HS-27A (cell line): ENCODE results near the gene USP25.

Experiments used
- DNase-seq: peaks from one replicate; pipeline ENCODE4 v3.0.0-alpha.2; 2012; ENCODE audit warnings: low read depth, missing footprints

The USP25 gene

DNA sequence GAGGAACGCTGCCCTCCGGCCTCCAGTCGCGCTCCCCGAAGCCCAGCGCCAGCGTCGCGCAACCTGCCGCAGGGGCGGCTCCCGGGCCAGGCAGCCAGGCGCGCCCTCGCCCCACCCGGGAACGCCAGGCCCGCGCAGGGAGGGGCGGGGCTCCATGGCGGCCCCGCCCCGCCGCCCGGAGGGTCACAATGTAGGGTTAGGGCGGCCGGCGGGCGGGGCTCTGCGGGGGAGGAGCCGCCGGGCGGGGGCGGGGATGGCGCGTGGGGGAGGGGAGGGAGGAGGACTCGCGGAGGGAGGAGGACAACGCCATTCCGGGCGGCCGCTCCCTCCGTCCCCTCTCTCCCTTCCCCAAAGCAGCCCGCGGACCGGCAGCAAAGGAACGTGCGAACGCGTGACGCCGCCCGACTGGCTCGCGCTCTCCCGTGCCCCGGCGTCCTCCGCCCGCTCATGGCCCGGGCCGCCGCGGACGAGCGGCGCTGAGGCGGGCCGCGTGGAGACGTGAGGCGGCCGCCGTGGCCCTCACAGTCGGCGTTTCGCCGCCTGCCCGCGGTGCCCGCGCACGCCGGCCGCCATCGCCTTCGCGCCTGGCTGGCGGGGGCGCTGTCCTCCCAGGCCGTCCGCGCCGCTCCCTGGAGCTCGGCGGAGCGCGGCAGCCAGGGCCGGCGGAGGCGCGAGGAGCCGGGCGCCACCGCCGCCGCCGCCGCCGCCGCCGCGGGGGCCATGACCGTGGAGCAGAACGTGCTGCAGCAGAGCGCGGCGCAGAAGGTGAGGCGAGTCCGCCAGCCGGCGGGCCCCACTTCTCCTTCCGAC lies at the start of gene USP25:
TSS of gene USP25 (plus strand) at position 309 of the 810 bp plus-strand sequence. CDS start at position 721, 412 bp downstream.
- no peak for DNase-seq

DNA sequence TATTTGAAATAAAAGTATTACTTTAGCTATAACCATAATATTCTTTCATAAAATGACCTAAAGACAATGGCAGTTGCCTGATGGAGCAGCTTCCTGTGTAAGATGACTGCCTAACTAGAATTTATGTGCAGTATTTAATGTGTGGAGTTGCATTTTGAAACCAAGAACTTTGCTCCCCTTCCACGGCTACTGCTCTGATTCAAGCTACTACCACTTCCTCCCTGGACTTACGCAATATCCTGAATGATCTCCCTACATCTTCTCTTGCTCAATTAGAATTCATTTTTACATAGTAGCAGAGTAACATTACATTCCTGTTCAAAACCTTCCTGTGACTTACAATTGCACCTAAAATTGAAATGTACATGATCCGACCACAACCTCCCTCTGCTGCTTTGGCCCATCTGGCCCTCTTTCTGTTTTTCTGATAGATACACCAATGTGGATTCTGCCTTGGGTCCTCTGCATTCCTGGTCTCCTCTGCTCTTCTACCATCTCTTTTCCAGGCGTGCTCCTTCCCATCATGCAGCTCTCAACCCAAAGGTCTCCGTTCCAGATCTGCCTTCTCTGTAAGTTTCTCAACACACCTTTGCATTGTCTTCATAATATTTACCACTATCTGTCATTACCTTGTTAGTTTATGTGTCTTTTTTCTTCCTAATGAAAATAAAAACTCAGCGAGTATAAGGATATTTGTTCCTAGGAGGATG lies 47.4 kb upstream of the USP25 start:
- DNase-seq = no peak

DNA sequence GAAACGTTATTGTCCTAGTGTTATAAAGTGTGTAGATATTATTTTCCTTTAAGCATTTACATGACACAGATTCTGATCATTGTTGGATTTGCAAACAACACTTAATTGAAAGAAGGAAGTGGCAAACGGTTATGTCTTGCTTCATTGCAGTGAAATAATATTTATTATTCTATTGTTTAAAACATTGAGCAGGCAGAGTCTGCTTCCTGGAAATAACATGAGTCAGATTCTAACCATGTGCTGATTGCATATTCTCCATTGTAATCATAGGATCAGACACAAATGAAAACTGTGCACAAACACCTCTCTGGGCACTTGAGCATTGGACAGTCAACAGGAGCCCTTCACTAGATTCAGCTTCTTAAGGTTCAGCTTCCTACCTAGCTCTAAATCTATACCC lies 46.8 kb upstream of the USP25 start:
- no peak for DNase-seq

GRCh38 chr21:15686506-15686905 lies 43.3 kb upstream of the USP25 start:
- no peak for DNase-seq

GRCh38 chr21:15687208-15687607 lies 42.6 kb upstream of the USP25 start:
- DNase-seq = peak; percentile 46

GRCh38 chr21:15688016-15688415 lies 41.8 kb upstream of the USP25 start:
- DNase-seq = no peak

DNA sequence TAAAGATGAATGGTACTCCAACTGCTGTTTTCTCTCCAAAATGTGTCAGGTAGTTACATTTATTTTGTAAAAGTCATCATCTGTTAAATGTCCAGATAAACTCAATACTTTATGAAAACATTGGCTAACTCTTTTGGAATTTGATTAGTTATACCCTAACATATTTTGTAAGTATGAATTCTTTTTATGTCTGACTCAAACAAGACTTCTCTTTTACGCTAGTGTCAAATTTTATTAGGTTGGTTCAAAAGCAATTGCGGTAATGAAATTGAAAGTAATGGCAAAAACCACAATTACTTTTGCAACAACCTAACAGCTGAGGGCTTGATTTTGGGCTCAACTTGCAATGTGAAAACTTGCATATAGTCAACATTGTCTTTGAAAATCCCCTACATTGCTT lies 41.0 kb upstream of the USP25 start:
- DNase-seq = peak; percentile 55

- no peak for DNase-seq
Observed at GRCh38 chr21:15692711-15693110, 37.1 kb upstream of the USP25 start.

DNA sequence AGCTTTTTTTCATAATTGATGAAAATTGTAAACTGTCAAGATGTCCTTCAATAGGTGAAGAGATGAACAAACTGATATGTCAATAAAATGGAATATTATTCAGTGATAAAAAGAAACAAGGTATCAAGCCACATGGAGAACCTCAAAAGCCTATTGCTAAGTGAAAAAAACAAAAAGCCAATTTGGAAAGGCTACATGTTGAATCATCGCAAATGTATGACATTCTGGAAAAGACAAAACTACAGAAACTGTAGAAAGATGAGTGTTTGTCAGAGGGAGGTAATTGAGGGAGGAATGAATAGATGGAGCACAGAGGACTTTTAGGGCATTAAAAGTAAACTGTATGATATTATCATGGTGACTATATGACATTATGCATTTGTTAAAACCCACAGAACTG lies 34.5 kb upstream of the USP25 start:
- no peak for DNase-seq

GRCh38 chr21:15701830-15702229 lies 28.0 kb upstream of the USP25 start:
- no peak for DNase-seq

- DNase-seq = no peak
Observed at GRCh38 chr21:15703932-15704331, 25.9 kb upstream of the USP25 start.

- peak; percentile 90 for DNase-seq
Observed at GRCh38 chr21:15706696-15707095, 23.1 kb upstream of the USP25 start.

- DNase-seq = no peak
Observed at GRCh38 chr21:15713412-15713811, 16.4 kb upstream of the USP25 start.

DNA sequence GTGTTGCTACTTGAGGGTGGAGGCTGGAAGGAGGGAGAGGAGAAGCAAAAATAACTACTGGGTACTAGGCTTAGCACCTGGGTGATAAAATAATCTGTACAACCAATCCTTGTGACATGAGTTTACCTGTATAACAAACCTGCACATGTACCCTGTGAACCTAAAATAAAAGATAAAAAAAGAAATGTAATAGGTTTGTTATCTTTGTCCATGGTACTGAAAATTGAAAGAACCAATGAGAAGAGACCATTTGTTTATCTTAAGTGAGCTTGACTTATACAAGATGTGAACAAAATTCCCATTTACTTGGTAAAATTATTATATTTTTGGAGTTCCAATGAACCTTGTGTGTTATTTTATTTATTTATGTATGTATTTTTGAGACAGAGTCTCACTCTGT lies 11.1 kb upstream of the USP25 start:
- DNase-seq = no peak

- no peak for DNase-seq
Observed at GRCh38 chr21:15719976-15720375, 9.8 kb upstream of the USP25 start.

GRCh38 chr21:15722591-15723324 lies 7.0 kb upstream of the USP25 start:
- DNase-seq = no peak

DNA sequence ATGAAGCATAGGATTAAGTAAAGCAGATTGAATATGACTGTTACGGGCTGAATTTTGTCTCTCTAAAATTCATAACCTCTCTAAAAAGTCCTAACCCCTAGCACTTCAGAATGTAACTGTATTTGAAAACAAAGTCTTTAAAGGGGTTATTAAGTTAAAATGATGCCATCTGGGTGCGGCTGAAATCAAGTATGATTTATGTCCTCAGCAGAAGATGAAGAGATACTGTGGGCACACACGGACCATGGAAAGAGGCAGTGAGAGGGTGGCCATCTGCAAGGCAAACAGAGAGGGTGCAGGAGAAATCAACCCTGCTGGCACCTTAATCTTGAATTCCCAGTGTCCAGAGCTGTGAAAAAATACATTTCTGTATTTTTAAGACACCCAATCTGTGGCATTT lies 3.8 kb upstream of the USP25 start:
- DNase-seq = no peak

DNA sequence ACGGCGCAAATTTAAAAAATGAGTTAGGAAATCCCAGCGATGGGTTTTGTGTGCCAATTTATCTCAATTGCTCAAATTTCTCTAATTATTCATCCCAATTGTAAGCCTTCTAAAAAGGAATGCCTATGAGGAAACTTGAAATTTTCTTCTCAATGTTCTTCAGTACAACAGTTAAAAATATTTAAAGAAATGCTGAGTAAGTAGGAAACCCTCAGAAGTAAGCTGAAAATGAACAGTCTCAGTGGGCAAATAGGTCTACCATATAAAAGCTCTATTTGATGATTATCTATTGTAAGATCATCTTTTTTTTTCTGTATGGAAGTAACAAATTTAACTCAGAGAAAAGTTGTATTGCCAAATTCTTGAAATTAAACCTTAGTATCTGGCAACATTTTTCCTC lies 1.7 kb upstream of the USP25 start:
- DNase-seq = no peak

DNA sequence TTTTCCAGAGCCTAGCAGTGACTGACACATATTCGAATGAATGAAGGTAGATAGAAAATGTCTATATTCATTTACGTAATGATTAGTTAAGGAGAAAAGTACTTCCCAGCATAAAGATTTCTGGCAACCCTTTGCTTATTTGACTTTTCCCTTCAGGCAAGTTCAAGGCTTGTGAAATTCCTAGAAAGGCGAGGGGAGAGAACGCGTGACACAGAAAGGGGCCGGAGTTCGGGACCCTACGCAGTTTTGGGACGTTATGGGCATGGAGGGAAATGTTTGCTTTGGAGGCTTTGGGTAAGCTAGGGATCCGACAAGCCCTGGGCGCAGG lies 472 bp upstream of the USP25 start:
- DNase-seq = no peak

DNA sequence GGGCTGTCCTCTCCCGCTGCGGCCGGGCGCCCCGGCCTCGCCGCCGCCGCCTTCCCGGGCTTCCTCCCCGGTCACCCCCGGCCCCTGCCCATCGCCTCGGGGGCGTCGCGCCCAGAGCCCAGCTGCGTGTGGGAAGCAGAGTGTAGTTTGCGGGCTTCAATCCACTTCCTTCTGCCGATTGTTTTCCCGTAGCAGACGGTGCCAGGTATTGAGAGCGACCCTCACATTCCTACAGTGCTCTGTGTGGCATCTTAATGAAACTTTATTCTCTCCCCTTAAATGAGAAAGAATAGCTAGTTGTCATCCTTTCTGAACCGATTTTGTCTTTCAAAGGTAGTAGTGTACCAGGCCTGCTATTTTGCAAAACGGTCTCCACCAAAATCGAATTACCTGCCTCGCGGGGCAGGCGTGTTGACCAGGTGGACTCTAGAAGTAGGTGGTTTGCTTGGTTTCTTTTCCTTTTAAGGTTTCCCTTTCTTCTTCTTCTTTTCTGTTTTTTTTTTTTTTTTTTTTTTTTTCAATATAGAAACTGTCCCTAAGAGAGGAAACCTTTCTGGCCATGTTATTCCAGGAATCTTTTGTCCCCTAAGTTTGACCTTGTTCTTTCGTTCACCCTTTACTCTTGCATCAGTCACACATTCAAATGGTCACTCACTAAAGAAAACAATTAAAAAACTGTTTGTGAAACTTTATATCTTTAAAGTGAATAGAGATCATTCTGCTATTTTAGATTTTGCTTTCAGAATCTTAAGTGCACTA lies 881 bp downstream of the USP25 start:
- DNase-seq = no peak

- no peak for DNase-seq
Observed at GRCh38 chr21:15731243-15731613, 1.4 kb downstream of the USP25 start.

DNA sequence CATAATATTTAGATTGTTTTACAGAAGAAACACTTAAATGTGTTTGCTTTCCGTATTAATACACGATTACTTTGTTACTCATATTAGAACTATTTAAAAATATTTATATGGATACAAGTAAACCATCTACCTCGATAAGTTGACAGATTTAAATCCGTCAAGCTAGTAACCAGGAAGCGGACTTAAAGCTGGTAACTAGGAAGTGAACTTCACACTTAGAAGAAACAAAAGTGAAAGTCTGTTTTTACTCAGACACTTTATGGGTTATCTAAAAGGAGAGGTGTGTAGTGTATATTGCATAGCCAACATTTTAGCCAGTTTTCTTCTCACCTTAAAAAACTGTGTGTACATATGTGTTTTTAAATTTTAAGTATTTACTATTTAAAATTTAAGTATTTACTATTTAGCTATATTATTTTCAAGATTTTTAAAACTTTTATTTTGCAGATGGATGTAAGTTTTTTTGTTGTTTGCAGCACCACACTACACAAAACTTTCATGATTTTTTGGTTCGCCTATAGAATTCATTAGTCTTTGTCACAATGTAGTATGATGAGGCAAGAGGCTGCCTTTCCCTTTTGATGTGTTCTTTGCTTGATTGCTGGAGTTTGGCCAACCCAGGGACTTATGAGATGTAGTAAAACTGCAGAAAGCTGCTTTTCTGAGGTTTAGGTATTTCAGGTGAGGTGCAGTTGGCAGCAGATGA lies 2.7 kb downstream of the USP25 start:
- DNase-seq = no peak
